ENCODE measurements around the gene PSME3. TPM values are rescaled to one million over a fixed set of nuclear protein-coding genes. Genes with fewer than 3 reads are reported as not detected.

PSME3 gene
- total RNA-seq, 1 experiment from 2014 or later, result 163 TPM

DNA sequence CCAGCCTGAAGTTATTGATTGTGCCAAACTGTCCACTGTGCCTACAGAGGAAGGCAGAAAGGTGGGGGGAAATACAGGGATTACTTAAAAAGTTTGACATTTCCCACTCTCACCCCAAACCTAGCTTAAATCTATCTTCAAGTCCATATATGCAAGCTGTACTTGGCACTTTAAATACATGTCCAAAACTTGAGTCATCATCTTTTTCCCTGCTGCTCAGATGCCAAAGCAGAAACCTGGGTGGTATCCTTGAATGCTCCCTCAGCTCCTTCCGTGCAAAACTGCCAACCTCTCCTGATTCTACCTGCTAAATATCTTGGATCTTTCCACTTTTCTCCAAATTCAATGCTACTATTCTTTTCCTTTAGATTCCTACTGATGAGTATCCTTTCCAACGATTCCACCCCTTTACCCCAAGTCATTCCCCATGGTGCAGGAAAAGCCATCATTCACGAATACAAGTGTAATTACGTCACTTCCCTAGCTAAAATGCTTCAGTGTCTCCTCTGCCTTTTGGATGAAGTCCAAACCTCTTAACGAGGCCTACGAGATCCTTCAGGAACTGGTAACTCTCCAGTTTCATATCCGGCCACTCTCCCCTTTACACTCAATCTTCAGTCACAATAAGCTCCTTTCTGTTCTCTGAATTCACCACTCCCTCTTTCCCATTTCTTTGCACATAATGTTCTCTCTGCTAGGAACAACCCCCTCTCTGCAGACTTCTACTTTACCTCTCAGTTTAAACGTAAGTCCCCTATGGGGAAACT lies 18.4 kb upstream of the PSME3 start:
- no peak overlapping the region for H3K4me3 ChIP-seq (replicated peaks in 1 of 2; ENCODE audit: low read depth in 1 of 2, low read length in 2 of 2)
- ATAC-seq (no peak), DNase-seq (ENCODE audit: low read depth, low spot score) (no peak)
- no peaks in the 10 kb centered on the region for H4K20me1 ChIP-seq (ENCODE audit: insufficient read depth)
- TF ChIP-seq, protein P1, sequence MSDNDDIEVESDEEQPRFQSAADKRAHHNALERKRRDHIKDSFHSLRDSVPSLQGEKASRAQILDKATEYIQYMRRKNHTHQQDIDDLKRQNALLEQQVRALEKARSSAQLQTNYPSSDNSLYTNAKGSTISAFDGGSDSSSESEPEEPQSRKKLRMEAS (IDR thresholded peaks at IDR 0.05), result no peak
- TF ChIP-seq CBX3 (IDR thresholded peaks at IDR 0.05; ENCODE audit: low read depth) (no peak), CEBPB (IDR thresholded peaks at IDR 0.05; ENCODE audit: low read depth) (no peak), FOSL1 (IDR thresholded peaks at IDR 0.05; ENCODE audit: low read depth) (no peak), EGR1 (IDR thresholded peaks at IDR 0.05; ENCODE audit: low read depth) (no peak), EZH2phosphoT487 (IDR thresholded peaks at IDR 0.05; ENCODE audit: borderline replicate concordance) (no peak), ZNF274 (IDR thresholded peaks at IDR 0.05; ENCODE audit: low read depth, low read length) (no peak), CTCF (IDR thresholded peaks at IDR 0.05 in 2 of 3, conservative IDR thresholded peaks at IDR 0.05 in 1 of 3; ENCODE audit: borderline replicate concordance in 1 of 3, insufficient read depth in 1 of 3, low read depth in 2 of 3, low read length in 2 of 3) (no peak), ZFX (IDR thresholded peaks at IDR 0.05) (no peak), EZH2 (IDR thresholded peaks at IDR 0.05) (no peak), POLR2AphosphoS5 (IDR thresholded peaks at IDR 0.05; ENCODE audit: low read depth, low read length) (no peak), TCF7L2 (IDR thresholded peaks at IDR 0.05; ENCODE audit: borderline replicate concordance, extremely low read depth, insufficient read depth, insufficient read length) (no peak)
- ChIA-PET RAD21 (ENCODE audit: low non-redundant PET in 1 of 2, low total read pairs in 2 of 2, uncharacterized antibody in 2 of 2, unreplicated experiment in 2 of 2) (no interaction called here), POLR2A (interaction anchor here (1.7 kb wide), 1 partner anchor 9 kb away, joined by 5 read pairs; the partner anchor contains the start of gene BECN1), CTCF (interaction anchor here (1.0 kb wide), 1 partner anchor 9 kb away, joined by 3 read pairs; the partner anchor contains the start of gene BECN1)
- H3K4me1 ChIP-seq (ENCODE audit: control insufficient read depth in 1 of 2, insufficient read depth in 2 of 2, low read length in 2 of 2), result no peaks in the 10 kb centered on the region
- no peaks in the 10 kb centered on the region for H3K9me2 ChIP-seq (ENCODE audit: insufficient read depth)
- H3K27me3 ChIP-seq (ENCODE audit: insufficient read depth, low read length), result no peaks in the 10 kb centered on the region
- H3K9ac ChIP-seq (ENCODE audit: low read length), result no peak overlapping the region
- BruUV-seq (replicated peaks), result no TSS peak
- intact Hi-C loops (cut with micrococcal nuclease), result no loop called here
- peaks cover 53 to 55% of the 10 kb centered on the region in 2 experiments for H3K36me3 ChIP-seq (ENCODE audit: control insufficient read depth in 1 of 2, insufficient read depth in 2 of 2, low read length in 2 of 2)
- no peaks in the 10 kb centered on the region for H3K9me3 ChIP-seq (ENCODE audit: control insufficient read depth in 1 of 2, insufficient read depth in 1 of 2, low read depth in 1 of 2, low read length in 2 of 2)
- no peaks in the 10 kb centered on the region for H3K79me2 ChIP-seq (ENCODE audit: insufficient read depth, low read length)
- no peak overlapping the region for H2AFZ ChIP-seq (ENCODE audit: low read depth, low read length, poor library complexity, severe bottlenecking)
- H3K4me2 ChIP-seq (ENCODE audit: low read length), result no peak overlapping the region
- no peak overlapping the region for H3K27ac ChIP-seq (ENCODE audit: low read depth, low read length)
